ENCODE measurements around the gene SGCD.

SGCD gene

DNA sequence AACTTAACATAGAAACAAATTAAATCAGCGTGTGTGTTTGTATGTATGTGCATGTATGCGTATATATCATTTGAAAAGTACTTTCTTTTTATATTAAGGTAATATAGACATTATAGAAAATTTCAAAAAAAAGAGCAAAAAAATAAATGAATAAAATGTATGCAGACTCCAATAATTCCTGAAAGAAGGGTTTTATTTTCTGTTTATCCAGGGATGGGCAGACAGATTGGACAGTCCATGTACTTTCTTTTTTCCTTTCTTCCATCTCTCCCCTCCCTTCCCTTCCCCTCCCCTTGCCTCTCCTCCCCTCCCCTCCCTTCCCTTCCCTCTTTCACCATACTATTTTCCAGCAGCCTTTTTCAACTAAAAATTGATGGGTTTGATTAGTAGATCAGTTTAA, 123.8 kb downstream of the SGCD start:
- no peaks in the 10 kb centered on the region for H3K27me3 ChIP-seq (replicated peaks in 2 of 5; ENCODE audit: control insufficient read depth in 4 of 5, insufficient read depth in 5 of 5, low read length in 4 of 5)
- WGBS (ENCODE audit: insufficient coverage), result no CpG with 5 or more reads among the region's 2 CpGs
- no peak overlapping the region for H3K27ac ChIP-seq (ENCODE audit: insufficient read depth in 1 of 2, low read depth in 1 of 2, low read length in 2 of 2, poor library complexity in 1 of 2, severe bottlenecking in 2 of 2)
- no peaks in the 10 kb centered on the region for H3K9me3 ChIP-seq (ENCODE audit: control extremely low read depth in 1 of 5, control insufficient read depth in 4 of 5, insufficient read depth in 2 of 5, low read depth in 1 of 5, low read length in 4 of 5)
- H3K4me3 ChIP-seq (ENCODE audit: control insufficient read depth in 1 of 7, extremely low read depth in 1 of 7, insufficient read depth in 4 of 7, low read depth in 2 of 7, low read length in 6 of 7), result no peak overlapping the region
- no peaks in the 10 kb centered on the region for H3K36me3 ChIP-seq (ENCODE audit: control insufficient read depth in 4 of 4, insufficient read depth in 4 of 4, low read length in 3 of 4)
- ChIA-PET CTCF (no interaction called here), POLR2A (no interaction called here)
- no peak for DNase-seq
- no peaks in the 10 kb centered on the region for H3K4me1 ChIP-seq (ENCODE audit: control extremely low read depth in 1 of 4, control insufficient read depth in 4 of 4, insufficient read depth in 4 of 4, low read length in 3 of 4)

DNA sequence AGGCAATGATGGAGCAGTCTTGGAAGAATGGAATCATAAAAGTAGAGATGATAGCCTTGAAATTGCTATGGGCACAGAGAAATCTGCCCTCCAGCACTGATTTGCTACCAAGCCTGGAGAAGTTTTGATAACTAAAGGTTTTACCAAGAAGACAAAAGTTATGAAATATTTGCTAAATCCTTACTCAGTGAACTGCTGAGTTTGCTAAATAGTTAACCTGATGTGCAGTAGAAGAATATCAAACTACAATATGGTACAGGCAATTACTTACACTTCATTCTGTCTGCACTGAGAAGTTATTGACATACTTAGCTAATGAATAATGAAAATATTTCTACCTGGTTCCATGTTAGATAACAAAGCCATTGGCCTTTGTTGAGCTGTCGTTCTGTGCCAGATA, 124.5 kb downstream of the SGCD start:
- Histone ChIP-seq H3K4me3 (ENCODE audit: control insufficient read depth in 1 of 7, extremely low read depth in 1 of 7, insufficient read depth in 4 of 7, low read depth in 2 of 7, low read length in 6 of 7) (no peak overlapping the region), H3K36me3 (ENCODE audit: control insufficient read depth in 4 of 4, insufficient read depth in 4 of 4, low read length in 3 of 4) (no peaks in the 10 kb centered on the region), H3K4me1 (ENCODE audit: control extremely low read depth in 1 of 4, control insufficient read depth in 4 of 4, insufficient read depth in 4 of 4, low read length in 3 of 4) (no peaks in the 10 kb centered on the region), H3K27me3 (replicated peaks in 2 of 5; ENCODE audit: control insufficient read depth in 4 of 5, insufficient read depth in 5 of 5, low read length in 4 of 5) (no peaks in the 10 kb centered on the region), H3K27ac (ENCODE audit: insufficient read depth in 1 of 2, low read depth in 1 of 2, low read length in 2 of 2, poor library complexity in 1 of 2, severe bottlenecking in 2 of 2) (no peak overlapping the region), H3K9me3 (ENCODE audit: control extremely low read depth in 1 of 5, control insufficient read depth in 4 of 5, insufficient read depth in 2 of 5, low read depth in 1 of 5, low read length in 4 of 5) (no peaks in the 10 kb centered on the region)
- WGBS (ENCODE audit: insufficient coverage), result no CpG with 5 or more reads among the region's 1 CpG
- POLR2A ChIA-PET, result no interaction called here
- no peak for DNase-seq
- CTCF ChIA-PET, result no interaction called here

DNA sequence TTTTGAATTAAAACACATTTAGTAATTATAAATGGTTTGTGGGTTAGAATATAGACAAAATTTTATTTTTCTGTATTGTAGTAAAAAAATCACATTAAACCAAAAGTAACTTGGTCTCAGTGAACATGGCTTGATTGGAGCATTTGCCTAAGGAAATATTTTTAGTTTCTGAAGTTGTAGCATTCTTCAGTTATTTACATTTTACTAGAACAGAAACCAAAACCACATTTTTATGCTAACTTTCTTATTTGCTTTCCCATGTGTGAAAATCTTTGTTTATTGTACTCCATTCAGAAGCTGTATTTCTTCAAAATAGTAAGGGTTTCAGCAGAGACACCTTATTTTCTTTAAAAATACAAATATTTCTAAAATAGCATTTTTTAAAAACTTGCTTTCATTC, 129.9 kb downstream of the SGCD start:
- no peaks in the 10 kb centered on the region for H3K9me3 ChIP-seq (ENCODE audit: control extremely low read depth in 1 of 5, control insufficient read depth in 4 of 5, insufficient read depth in 2 of 5, low read depth in 1 of 5, low read length in 4 of 5)
- ChIA-PET POLR2A (no interaction called here), CTCF (no interaction called here)
- no peak for DNase-seq
- no peaks in the 10 kb centered on the region for H3K36me3 ChIP-seq (ENCODE audit: control insufficient read depth in 4 of 4, insufficient read depth in 4 of 4, low read length in 3 of 4)
- no peak overlapping the region for H3K27ac ChIP-seq (ENCODE audit: insufficient read depth in 1 of 2, low read depth in 1 of 2, low read length in 2 of 2, poor library complexity in 1 of 2, severe bottlenecking in 2 of 2)
- H3K27me3 ChIP-seq (replicated peaks in 2 of 5; ENCODE audit: control insufficient read depth in 4 of 5, insufficient read depth in 5 of 5, low read length in 4 of 5), result no peaks in the 10 kb centered on the region
- H3K4me1 ChIP-seq (ENCODE audit: control extremely low read depth in 1 of 4, control insufficient read depth in 4 of 4, insufficient read depth in 4 of 4, low read length in 3 of 4), result no peaks in the 10 kb centered on the region
- H3K4me3 ChIP-seq (ENCODE audit: control insufficient read depth in 1 of 7, extremely low read depth in 1 of 7, insufficient read depth in 4 of 7, low read depth in 2 of 7, low read length in 6 of 7), result no peak overlapping the region

DNA sequence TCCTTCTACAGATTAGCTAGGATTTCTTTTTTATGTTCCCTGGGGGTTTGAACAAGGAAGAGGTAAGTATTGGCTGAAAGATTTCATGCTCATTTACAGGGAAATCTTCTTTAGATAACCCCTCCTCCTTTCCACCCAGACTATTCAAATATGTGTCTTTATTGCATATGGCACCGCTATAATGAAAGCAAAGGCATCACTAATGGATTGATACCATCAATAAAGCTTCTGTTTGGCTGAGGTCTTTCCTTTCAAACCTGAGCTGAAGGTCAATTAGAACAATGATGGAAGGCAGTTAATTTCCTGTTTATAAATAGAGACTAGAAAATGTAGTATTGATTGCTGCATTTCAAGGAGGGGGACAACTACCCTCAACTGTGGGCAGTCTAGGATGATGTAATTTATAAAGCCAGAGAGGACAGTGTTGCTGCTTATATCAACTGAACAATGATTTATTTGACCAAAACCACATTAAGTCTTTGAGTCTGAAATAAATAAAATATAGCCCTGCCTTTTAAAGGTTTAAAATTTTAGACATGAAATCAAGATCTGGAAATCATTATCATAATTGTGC, 132.9 kb downstream of the SGCD start:
- Histone ChIP-seq H3K9me3 (ENCODE audit: control extremely low read depth in 1 of 5, control insufficient read depth in 4 of 5, insufficient read depth in 2 of 5, low read depth in 1 of 5, low read length in 4 of 5) (no peaks in the 10 kb centered on the region), H3K27me3 (replicated peaks in 2 of 5; ENCODE audit: control insufficient read depth in 4 of 5, insufficient read depth in 5 of 5, low read length in 4 of 5) (no peaks in the 10 kb centered on the region), H3K27ac (ENCODE audit: insufficient read depth in 1 of 2, low read depth in 1 of 2, low read length in 2 of 2, poor library complexity in 1 of 2, severe bottlenecking in 2 of 2) (no peak overlapping the region), H3K36me3 (ENCODE audit: control insufficient read depth in 4 of 4, insufficient read depth in 4 of 4, low read length in 3 of 4) (no peaks in the 10 kb centered on the region), H3K4me3 (ENCODE audit: control insufficient read depth in 1 of 7, extremely low read depth in 1 of 7, insufficient read depth in 4 of 7, low read depth in 2 of 7, low read length in 6 of 7) (no peak overlapping the region), H3K4me1 (ENCODE audit: control extremely low read depth in 1 of 4, control insufficient read depth in 4 of 4, insufficient read depth in 4 of 4, low read length in 3 of 4) (no peaks in the 10 kb centered on the region)
- 80% methylated on average over 1 of the region's 1 CpG for whole genome bisulfite sequencing (ENCODE audit: insufficient coverage)
- ChIA-PET CTCF (no interaction called here), POLR2A (no interaction called here)
- DNase-seq, result no peak

DNA sequence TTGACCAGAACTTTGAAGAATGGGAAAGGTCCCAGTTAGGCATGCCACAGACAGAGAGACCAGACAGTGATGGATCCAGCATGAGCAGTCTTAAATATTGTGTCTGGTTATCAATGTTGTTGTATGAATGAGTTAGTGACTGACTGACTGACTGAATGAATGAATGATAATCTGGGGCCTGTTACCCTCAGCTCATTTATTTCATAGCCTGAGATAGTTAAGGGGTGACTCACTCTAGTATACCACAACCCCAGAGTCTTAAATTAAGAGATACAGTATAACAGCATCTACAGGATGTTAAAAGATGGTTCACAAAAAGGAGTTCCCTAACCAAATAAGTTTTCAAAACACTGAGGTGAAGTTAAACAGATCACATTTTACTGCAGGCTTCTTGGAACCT, 133.5 kb downstream of the SGCD start:
- no peak for DNase-seq
- CTCF ChIA-PET, result no interaction called here
- H3K36me3 ChIP-seq (ENCODE audit: control insufficient read depth in 4 of 4, insufficient read depth in 4 of 4, low read length in 3 of 4), result no peaks in the 10 kb centered on the region
- no peaks in the 10 kb centered on the region for H3K27me3 ChIP-seq (replicated peaks in 2 of 5; ENCODE audit: control insufficient read depth in 4 of 5, insufficient read depth in 5 of 5, low read length in 4 of 5)
- no peak overlapping the region for H3K27ac ChIP-seq (ENCODE audit: insufficient read depth in 1 of 2, low read depth in 1 of 2, low read length in 2 of 2, poor library complexity in 1 of 2, severe bottlenecking in 2 of 2)
- H3K9me3 ChIP-seq (ENCODE audit: control extremely low read depth in 1 of 5, control insufficient read depth in 4 of 5, insufficient read depth in 2 of 5, low read depth in 1 of 5, low read length in 4 of 5), result no peaks in the 10 kb centered on the region
- no peak overlapping the region for H3K4me3 ChIP-seq (ENCODE audit: control insufficient read depth in 1 of 7, extremely low read depth in 1 of 7, insufficient read depth in 4 of 7, low read depth in 2 of 7, low read length in 6 of 7)
- H3K4me1 ChIP-seq (ENCODE audit: control extremely low read depth in 1 of 4, control insufficient read depth in 4 of 4, insufficient read depth in 4 of 4, low read length in 3 of 4), result no peaks in the 10 kb centered on the region
- POLR2A ChIA-PET, result no interaction called here

DNA sequence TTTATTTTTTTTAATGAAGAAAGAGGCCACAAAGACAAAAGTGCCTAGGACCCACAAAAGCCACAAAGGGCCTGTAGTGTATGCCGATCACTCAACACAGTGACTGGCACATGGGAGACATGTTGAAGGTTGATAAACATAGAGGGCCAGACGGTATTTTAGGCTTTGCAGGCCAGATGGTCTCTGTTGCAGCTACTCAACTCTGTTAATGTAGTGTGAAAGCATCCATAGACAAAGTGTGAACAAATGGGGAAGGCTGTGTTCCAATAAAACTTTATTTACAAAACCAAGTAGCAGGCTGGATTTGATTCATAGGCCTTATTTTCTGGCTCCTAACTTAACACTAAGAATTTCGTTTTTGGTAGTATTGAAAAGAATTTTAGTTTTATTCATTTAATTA, 139.9 kb downstream of the SGCD start:
- no peaks in the 10 kb centered on the region for H3K4me1 ChIP-seq (ENCODE audit: control extremely low read depth in 1 of 4, control insufficient read depth in 4 of 4, insufficient read depth in 4 of 4, low read length in 3 of 4)
- no peaks in the 10 kb centered on the region for H3K27me3 ChIP-seq (replicated peaks in 2 of 5; ENCODE audit: control insufficient read depth in 4 of 5, insufficient read depth in 5 of 5, low read length in 4 of 5)
- DNase-seq, result no peak
- H3K4me3 ChIP-seq (ENCODE audit: control insufficient read depth in 1 of 7, extremely low read depth in 1 of 7, insufficient read depth in 4 of 7, low read depth in 2 of 7, low read length in 6 of 7), result no peak overlapping the region
- no peaks in the 10 kb centered on the region for H3K36me3 ChIP-seq (ENCODE audit: control insufficient read depth in 4 of 4, insufficient read depth in 4 of 4, low read length in 3 of 4)
- POLR2A ChIA-PET, result no interaction called here
- WGBS (ENCODE audit: insufficient coverage), result no CpG with 5 or more reads among the region's 3 CpGs
- CTCF ChIA-PET, result no interaction called here
- no peaks in the 10 kb centered on the region for H3K9me3 ChIP-seq (ENCODE audit: control extremely low read depth in 1 of 5, control insufficient read depth in 4 of 5, insufficient read depth in 2 of 5, low read depth in 1 of 5, low read length in 4 of 5)
- H3K27ac ChIP-seq (ENCODE audit: insufficient read depth in 1 of 2, low read depth in 1 of 2, low read length in 2 of 2, poor library complexity in 1 of 2, severe bottlenecking in 2 of 2), result no peak overlapping the region

DNA sequence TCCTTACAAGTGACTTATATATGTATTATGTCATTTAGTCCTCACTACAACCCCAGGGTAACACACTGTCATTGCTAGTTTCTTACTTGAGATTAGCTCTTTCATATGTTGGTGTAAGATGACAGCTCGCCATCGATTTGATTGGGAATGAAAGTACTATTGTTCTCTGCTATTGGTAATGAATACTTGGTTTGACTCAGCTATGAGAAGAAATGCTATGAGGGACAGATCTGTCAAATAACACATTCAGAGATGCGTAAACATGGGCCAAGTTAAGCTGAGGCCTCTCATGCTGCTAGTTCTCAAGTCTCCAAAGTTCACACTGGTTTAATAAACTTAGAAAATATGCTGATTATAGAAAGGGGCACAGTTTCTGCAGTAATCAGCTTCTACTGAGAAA, 142.7 kb downstream of the SGCD start:
- H3K27ac ChIP-seq (ENCODE audit: insufficient read depth in 1 of 2, low read depth in 1 of 2, low read length in 2 of 2, poor library complexity in 1 of 2, severe bottlenecking in 2 of 2), result no peak overlapping the region
- CTCF ChIA-PET, result no interaction called here
- WGBS (ENCODE audit: insufficient coverage), result 91% methylated on average over 3 of the region's 3 CpGs
- H3K36me3 ChIP-seq (ENCODE audit: control insufficient read depth in 4 of 4, insufficient read depth in 4 of 4, low read length in 3 of 4), result no peaks in the 10 kb centered on the region
- H3K4me1 ChIP-seq (ENCODE audit: control extremely low read depth in 1 of 4, control insufficient read depth in 4 of 4, insufficient read depth in 4 of 4, low read length in 3 of 4), result no peaks in the 10 kb centered on the region
- no peak for DNase-seq
- POLR2A ChIA-PET, result no interaction called here
- no peak overlapping the region for H3K4me3 ChIP-seq (ENCODE audit: control insufficient read depth in 1 of 7, extremely low read depth in 1 of 7, insufficient read depth in 4 of 7, low read depth in 2 of 7, low read length in 6 of 7)
- no peaks in the 10 kb centered on the region for H3K9me3 ChIP-seq (ENCODE audit: control extremely low read depth in 1 of 5, control insufficient read depth in 4 of 5, insufficient read depth in 2 of 5, low read depth in 1 of 5, low read length in 4 of 5)
- no peaks in the 10 kb centered on the region for H3K27me3 ChIP-seq (replicated peaks in 2 of 5; ENCODE audit: control insufficient read depth in 4 of 5, insufficient read depth in 5 of 5, low read length in 4 of 5)

DNA sequence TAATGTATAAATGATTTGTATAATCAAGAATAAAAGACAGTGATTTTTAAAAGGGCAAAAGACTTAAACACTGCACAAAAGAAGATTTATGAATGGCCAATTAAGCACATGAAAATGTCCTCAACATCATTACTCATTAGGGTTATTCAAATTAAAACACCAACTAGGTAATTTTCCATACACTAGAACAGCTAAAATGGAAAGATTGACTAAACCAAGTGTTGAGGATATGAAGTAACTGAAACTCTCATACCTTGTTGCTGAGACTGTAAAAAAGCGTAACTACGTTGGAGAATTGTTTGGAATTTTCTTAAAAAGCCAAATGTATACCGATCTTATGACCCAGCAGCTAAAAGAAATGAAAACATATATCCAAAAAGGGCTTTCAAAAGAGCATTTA, 144.9 kb downstream of the SGCD start:
- no peak overlapping the region for H3K4me3 ChIP-seq (ENCODE audit: control insufficient read depth in 1 of 7, extremely low read depth in 1 of 7, insufficient read depth in 4 of 7, low read depth in 2 of 7, low read length in 6 of 7)
- POLR2A ChIA-PET, result no interaction called here
- no peaks in the 10 kb centered on the region for H3K36me3 ChIP-seq (ENCODE audit: control insufficient read depth in 4 of 4, insufficient read depth in 4 of 4, low read length in 3 of 4)
- H3K27ac ChIP-seq (ENCODE audit: insufficient read depth in 1 of 2, low read depth in 1 of 2, low read length in 2 of 2, poor library complexity in 1 of 2, severe bottlenecking in 2 of 2), result no peak overlapping the region
- WGBS (ENCODE audit: insufficient coverage), result no CpG with 5 or more reads among the region's 3 CpGs
- H3K9me3 ChIP-seq (ENCODE audit: control extremely low read depth in 1 of 5, control insufficient read depth in 4 of 5, insufficient read depth in 2 of 5, low read depth in 1 of 5, low read length in 4 of 5), result no peaks in the 10 kb centered on the region
- no peak for DNase-seq
- no peaks in the 10 kb centered on the region for H3K4me1 ChIP-seq (ENCODE audit: control extremely low read depth in 1 of 4, control insufficient read depth in 4 of 4, insufficient read depth in 4 of 4, low read length in 3 of 4)
- CTCF ChIA-PET, result no interaction called here
- no peaks in the 10 kb centered on the region for H3K27me3 ChIP-seq (replicated peaks in 2 of 5; ENCODE audit: control insufficient read depth in 4 of 5, insufficient read depth in 5 of 5, low read length in 4 of 5)

All from common myeloid progenitor, CD34-positive (primary cell).